ENCODE results near the gene CFAP57.

The CFAP57 gene

GRCh38 chr1:43279666-43280065 lies 107.5 kb downstream of the CFAP57 start:
- no peak for DNase-seq

GRCh38 chr1:43280692-43281091 lies 108.6 kb downstream of the CFAP57 start:
- DNase-seq: no peak

DNA sequence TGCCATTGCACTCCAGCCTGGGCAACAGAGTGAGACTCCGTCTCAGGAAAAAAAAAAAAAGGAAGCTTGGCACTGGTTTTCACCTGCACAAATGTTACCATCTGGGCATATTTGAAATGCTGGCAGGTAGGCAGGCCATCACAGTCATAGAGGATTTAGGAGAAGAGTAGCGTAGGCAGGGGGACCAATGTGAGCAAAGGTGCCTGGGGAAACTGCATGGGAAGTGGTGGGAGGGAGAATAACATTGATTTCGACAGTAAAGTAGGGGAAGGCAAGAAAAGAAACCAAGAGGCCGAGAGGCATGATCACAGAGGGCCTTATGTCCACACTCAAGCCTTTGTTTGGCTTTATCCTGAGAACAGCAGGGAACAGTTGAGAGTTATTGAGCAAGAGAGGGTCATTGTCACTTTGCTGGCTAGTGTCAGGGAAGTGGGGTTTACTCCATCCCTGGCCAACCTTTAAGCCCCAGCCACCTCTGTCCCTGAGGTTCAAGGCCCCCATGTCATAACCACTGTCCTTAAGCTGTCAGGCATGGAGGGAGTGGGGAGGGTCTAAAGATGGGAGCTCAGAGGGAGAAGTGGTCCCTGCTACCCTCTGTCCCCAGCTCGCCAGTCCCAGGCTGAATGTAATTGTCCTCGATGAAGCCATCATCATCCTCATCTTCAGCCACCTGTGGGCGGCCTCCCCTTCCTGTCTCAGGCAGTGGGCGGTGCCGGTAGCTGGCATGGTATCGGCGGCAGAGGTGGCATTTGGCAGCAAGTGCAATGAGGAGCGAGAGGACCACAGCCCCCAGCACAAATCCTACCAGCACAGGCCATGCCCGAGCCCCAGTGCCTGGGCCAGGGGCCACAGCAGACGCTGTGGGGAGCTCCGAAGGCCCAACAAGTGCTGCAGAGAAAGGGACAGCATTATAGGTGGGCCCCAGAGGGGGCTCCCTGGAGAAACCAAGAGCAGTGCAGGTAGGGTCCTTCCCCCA lies 110.4 kb downstream of the CFAP57 start:
- DNase-seq: no peak

DNA sequence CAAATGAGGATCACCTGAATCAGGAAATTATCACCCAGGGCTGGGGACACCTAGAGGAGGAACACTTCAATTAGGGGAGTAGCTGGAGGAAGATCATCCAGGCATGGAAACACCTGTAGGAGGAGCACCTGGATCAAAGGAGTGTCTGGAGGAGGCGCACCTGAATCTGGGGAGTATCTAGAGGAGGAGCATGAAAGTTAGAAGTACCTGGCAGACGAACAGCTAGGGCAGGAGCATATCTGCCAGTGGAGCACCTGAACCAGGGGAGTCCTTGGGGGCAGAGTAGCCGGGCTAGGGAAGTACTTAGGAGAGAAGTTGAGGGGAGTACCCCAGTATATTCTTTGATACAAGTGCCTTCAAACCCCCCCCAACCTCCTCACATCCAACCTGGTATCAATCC lies 111.9 kb downstream of the CFAP57 start:
- no peak for DNase-seq

DNA sequence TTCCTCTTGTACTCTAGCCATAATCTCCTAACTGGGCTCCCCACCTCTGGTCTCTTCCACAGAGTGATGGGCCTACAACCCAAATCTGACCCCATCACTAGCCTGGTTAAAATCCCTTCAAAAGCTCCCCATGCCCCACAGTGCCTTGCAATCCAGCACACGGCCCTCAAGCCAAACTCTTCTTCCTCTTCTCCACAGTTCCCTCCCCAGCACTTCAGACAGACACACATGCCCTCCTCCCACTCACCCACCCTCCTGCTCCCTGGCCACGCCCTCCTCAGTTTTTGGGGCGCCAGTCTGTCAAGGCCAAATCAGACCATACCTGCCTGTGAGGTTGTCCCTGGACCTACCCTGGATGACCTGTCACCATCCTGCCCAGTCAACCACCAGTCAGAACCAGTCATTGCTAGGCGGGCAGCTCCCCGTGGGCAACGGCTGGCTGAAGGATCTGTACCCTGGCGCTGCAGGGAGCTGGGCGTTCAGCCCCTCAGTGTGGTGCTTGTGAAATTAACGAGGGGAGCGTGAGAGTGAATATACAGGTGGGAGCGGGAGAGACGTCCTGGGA lies 112.5 kb downstream of the CFAP57 start:
- no peak for DNase-seq

GRCh38 chr1:43285269-43285990 lies 113.3 kb downstream of the CFAP57 start, which contains the start of gene C1orf210:
TSS of gene C1orf210 (minus strand) at chr1:43285581. CDS start at chr1:43283270, 2,311 bp downstream.
- DNase-seq: no peak

DNA sequence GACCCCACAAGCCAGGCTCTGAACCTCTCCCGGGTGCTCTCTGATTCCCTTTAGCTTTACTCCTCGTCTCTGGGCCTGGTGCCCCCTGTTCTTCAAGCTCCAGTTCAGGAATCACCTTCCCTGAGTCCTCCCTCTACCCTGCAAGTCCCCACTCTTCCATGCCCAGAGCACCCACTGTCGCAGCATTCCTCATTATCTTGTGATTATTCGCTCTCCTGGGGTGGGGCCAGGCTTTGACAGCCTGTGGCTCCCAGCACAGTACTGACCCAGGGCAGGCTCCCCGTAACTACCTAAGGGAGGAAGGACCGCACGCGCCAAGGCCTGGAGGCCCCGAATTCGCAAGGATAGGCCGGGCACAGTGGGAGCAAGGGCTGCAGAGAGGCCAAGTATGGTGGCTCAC lies 114.0 kb downstream of the CFAP57 start:
- no peak for DNase-seq

GRCh38 chr1:43286533-43286932 lies 114.4 kb downstream of the CFAP57 start:
- DNase-seq: no peak

DNA sequence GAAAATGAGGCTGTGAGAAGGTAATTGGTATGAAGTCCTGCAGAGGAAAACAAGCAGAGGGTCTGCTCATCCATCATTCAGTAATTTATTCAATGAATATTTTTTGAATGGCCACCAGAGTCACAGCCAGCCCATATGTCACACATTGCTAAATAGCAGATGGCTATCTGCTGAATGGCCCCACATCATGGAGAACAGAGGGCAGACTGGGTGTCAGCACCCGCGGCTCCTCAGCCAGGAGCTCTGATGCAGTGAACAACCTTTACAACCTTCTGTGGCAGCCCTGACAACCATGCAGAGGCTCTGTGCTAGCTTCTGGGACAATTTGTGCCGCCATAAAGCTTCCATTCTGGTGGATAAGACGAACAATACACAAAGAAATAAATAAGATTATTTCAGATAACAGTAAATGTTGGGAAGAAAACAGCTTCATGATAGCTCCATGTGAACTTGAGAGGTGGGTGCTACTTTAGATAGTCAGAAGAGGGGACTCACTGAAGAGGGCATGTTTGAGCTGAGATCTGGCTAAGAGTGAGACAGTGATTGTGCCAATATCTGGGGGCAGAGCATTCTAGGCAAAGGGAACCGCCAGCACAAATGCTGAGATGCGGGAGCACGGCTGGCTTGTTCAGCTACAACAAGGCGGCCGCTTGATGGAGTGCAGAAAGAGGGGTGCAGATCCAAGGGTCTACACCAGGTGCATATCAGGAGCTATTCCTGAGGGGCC lies 116.1 kb downstream of the CFAP57 start:
- DNase-seq: no peak

GRCh38 chr1:43288785-43289706 lies 116.9 kb downstream of the CFAP57 start:
- no peak for DNase-seq

- no peak for DNase-seq
These were observed 120.1 kb downstream of the CFAP57 start for GRCh38 chr1:43292216-43292615.

DNA sequence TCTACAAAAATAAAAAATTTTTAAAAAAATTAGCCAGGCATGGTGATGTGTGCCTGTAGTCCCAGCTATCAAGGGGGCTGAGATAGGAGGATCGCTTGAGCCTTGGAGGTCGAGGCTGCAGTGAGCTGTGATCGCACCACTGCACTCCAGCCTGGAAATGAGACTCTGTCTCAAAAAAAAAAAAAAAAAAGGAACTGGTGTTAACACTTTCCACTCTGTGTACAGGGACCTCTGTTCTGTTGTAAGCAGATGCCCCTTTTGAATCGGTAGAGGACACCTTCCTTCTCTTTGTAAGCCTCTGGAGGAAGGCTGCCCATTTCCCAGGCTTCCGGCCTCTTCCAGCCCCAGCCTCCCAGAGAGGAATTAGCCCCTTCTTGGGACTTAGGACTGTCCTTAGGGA lies 120.5 kb downstream of the CFAP57 start:
- no peak for DNase-seq

DNA sequence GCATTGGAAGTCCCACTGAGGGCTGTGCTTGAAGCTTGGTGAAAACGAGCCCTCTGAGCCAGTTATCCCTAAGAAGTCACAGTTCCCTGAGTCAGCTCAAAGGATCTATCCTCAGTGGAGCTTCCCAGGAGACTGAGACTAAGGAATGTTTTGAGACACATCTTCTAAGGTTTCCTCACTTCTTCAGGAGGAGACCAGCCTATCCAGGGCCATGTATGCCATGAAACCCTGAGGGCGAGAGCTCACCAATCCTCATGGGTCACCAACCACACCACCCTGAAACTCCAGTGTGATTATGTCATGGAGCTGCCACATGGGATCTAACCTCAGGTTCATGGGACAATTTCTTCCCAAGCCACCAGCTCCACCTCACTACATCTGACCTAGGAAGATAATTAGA lies 121.0 kb downstream of the CFAP57 start:
- DNase-seq: no peak

- DNase-seq: no peak
These were observed 122.0 kb downstream of the CFAP57 start for GRCh38 chr1:43293896-43294760.

DNA sequence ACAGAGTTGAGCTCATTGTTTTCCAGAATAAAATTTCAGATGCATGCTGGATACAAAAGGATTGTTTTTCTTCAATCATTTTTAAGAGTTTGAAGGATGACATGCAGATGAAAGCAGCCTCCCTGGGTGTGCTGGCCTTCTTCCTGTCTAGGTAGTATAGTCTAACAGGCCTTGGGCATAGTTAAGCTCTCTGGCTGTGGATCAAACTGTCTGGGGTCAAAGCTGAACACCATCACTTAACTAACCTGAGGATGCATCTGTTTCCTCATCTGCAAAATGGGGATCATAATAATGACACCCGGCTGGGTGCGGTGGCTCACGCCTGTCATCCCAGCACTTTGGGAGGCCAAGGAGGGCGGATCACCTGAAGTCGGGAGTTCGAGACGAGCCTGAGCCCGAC lies 122.6 kb downstream of the CFAP57 start:
- DNase-seq: no peak

DNA sequence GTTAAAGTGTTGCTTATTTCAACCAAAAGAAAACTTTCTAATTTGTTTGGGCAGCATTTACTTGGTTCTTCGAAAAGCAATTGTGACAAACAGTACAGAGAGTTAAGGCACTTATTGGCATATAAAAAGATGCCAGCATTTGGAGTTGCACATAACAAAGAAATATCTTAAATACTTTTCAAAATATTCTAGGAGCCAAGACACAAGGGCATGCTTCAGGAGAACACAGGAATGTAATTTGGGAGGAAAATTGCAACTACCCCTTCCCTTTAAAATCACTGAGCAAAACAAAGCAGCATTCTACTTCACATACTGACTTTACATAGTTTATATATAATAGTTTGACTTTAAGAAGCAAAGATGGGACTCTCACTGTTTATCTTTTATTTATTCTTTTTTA lies 124.1 kb downstream of the CFAP57 start:
- no peak for DNase-seq

GRCh38 chr1:43298055-43298454 lies 125.9 kb downstream of the CFAP57 start:
- no peak for DNase-seq

DNA sequence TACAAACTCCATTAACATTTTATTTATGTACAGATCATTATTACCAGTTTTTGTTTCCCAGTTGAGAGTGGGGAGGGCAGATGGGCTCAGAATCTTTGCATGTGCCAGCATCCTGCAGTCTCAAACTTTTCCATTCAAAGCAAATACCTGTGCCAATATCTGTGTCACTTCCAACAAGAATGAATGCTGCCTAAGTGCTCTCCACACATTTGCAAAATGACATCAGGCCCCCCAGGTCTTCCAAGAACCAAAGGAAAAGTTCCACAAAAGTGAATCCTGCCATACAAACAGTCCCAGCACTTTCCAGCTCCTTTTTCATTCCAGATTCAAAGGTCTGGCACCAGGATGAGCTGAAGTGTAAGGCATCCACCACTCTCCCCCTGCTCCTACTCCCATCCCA lies 127.0 kb downstream of the CFAP57 start:
- DNase-seq: no peak

- no peak for DNase-seq
These were observed 128.4 kb downstream of the CFAP57 start, which contains the start of gene TIE1 for GRCh38 chr1:43300378-43301094. TSS of gene TIE1 (plus strand) at chr1:43300982. CDS start at chr1:43301072, 90 bp downstream.

DNA sequence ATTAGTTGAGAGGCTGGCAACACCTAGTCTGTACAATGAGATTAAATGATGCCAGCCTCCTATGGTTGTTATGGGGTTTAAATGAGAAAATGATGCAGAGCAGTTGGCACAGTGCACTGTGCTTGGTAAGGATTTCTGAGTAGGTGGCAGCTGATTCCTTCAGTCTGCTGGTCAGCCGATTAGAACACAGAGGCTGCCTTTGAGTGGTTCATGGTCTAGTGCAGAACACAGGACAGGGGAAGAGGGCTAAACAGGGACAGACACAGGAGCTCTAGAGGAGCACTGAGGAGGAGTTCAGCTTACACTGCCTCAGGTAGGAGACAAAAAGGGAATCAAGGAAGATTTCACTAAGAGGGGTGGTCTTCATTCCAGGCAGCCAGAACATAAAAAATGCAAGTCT lies 130.1 kb downstream of the CFAP57 start:
- DNase-seq: no peak
